CD4-positive, alpha-beta T cell treated with Interleukin-6 at 100 ng/mL for 8 hours (primary cell): ENCODE data around the gene WFIKKN2.

Source experiments
- DNase-seq: peaks from one replicate; pipeline ENCODE4 v3.0.0-alpha.2; 2020; ENCODE audit warnings: mixed read lengths, low spot score

The WFIKKN2 gene

DNA sequence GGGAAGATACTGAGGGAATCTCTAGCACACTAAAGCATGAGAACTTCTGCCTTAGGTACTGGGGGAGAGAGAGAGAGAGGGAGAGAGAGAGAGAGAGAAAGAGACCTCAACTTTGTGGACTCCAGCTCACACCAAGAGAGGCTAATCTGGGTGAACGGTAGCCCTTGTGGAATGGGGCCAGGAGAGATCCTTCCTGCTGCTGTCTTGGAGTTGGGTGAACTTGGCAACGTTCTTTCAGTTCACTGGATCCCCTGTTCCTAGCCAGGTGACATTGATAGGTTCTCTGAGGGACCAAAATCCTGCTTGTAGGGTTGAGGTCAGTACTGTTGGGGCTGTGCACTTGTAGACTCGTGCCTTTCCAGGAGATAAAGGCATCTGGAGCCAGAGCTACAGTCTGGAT is 26.5 kb upstream of the WFIKKN2 start:
- no peak for DNase-seq

- no peak for DNase-seq
Observed at GRCh38 chr17:50813583-50813982, 21.8 kb upstream of the WFIKKN2 start.

DNA sequence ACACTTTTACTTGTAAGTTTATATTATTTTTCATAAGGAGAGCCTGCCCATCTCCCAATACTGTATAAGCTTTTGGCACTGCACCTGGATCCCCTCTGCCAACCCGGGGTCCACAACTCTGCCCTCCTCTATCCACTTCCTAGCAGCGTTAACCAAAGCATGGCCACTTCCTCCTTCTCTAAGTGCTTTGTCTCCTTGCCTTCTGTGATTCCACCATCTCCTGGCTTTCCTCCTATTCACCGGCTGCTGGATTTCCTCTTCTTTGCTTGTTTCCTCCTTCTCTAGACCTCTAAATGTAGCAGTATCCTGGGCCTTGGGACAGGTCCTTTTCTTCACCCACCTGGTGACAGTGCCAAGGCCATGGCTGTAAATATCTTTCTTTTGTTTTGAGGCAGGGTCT is 20.0 kb upstream of the WFIKKN2 start:
- DNase-seq, result no peak

DNA sequence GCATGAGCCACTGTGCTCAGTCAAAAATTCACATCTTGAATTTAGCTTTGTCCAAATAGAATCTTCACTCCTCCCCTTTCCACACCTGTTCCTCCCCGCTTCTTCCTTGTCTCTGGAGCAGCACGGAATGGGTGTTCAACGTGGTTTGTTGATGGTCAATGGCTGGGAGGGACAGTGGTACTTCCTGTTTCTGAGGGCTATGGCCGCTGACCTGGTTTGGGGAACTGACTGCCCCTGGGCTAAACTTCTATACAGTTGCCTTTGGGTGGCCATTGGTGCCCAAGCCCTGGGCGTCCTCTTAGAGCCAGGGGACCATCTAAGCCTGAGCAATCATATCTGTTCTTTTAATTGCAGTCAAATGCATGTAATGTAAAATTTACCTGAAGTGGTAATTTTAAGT is 19.1 kb upstream of the WFIKKN2 start:
- DNase-seq, result no peak

- DNase-seq, result peak; percentile 41
Observed at GRCh38 chr17:50816771-50817751, 18.3 kb upstream of the WFIKKN2 start.

GRCh38 chr17:50817838-50818237 is 17.5 kb upstream of the WFIKKN2 start:
- DNase-seq, result no peak

DNA sequence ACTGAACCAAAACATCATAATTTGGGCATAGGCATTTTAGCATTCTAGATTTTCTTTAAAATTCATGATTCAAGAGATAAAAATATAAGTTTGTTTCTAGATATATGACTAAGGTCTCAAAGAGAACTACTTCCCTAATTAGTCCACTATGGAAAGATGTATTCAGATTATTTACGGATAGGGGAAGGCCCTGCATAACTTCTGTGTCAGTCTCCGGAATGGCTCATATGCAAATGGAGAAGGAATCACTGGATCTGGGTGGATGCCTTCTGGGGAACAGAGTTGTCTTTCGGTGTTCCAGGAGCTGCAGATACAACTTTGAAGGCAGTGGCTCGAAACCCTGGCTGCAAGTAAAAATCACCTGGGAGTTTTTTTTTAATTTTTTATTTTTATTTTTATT is 17.1 kb upstream of the WFIKKN2 start:
- no peak for DNase-seq

- DNase-seq, result no peak
Observed at GRCh38 chr17:50818921-50819657, 16.3 kb upstream of the WFIKKN2 start.

GRCh38 chr17:50820651-50821050 is 14.7 kb upstream of the WFIKKN2 start:
- DNase-seq, result no peak

DNA sequence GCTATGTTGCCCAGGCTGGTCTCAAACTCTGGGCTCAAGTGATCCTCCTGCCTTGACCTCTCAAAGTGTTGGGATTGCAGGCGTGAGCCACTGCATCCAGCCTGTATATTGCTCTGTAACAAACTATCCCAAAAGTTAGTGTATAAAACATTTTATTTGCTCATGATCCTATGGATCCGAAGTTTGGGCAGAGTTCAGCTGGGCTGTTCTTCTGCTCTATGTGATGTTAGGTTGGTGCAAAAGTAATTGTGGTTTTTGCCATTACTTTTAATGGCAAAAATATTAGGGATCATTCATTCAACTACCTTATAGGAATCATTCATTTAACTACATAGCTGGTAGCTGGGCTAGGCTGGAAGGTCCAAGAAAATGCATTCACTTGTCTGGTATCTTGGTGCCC is 12.8 kb upstream of the WFIKKN2 start:
- DNase-seq, result no peak

DNA sequence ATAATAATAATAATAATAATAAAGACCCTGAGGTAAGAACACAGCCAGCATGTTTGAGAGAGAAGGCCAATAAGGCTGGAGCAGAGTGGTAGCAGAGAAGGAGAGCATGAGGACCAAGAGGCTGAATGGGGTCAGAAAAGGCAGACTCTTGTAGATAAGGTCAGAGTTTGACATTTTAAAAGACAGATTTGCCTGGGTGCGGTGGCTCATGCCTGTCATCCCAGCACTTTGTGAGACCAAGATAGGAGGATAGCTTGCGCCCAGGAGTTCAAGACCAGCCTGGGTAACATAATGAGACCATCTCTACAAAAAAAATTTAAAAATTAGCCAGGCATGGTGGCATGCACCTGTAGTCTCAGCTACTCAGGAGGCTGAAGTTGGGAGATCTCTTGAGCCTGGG is 11.0 kb upstream of the WFIKKN2 start:
- DNase-seq, result no peak

DNA sequence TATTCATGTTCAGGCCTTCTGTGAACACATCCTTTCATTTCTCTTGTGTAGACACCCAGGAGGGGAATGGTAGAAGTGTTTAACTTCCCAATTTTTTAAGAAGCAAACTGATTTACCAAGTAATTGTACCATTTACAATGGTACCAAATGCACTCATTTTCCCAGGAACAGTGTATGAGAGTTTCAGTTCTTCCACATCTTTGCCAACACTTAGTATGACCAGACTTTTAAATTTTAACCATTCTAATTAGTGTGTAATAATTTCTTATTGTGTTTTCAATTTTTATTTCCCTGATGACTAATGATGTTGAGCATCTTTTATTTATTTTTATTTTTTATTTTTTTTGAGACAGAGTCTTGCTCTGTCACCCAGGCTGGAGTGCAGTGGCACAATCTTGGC is 10.2 kb upstream of the WFIKKN2 start:
- DNase-seq, result no peak

- no peak for DNase-seq
Observed at GRCh38 chr17:50828508-50829170, 6.7 kb upstream of the WFIKKN2 start.

GRCh38 chr17:50829332-50829731 is 6.1 kb upstream of the WFIKKN2 start:
- DNase-seq, result no peak

GRCh38 chr17:50830352-50830751 is 5.0 kb upstream of the WFIKKN2 start:
- DNase-seq, result no peak

GRCh38 chr17:50830994-50831393 is 4.4 kb upstream of the WFIKKN2 start:
- no peak for DNase-seq

DNA sequence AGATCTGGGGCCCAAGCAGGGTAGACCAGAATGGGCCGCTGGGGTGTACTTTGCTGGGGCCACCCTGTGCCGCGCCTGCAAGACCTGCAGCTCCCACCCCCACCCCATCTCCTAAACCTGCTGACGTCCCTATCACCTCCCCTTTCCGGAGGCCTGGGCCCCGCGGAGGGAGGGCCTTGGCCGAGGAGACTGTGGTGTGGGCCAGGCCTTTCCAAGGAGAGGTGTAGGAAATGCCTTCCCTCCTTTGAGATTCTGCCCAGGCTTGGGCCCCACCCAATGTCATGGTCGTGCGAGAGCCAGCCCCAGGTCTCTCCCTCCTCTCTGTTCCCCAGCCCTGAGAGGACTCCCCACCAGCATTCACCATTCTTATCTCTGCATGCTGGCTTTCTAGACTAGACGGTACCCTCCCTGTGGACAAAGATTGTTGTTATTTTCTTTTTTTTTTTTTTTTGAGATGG is 3.9 kb upstream of the WFIKKN2 start:
- no peak for DNase-seq

- no peak for DNase-seq
Observed at GRCh38 chr17:50832267-50832863, 3.0 kb upstream of the WFIKKN2 start.

DNA sequence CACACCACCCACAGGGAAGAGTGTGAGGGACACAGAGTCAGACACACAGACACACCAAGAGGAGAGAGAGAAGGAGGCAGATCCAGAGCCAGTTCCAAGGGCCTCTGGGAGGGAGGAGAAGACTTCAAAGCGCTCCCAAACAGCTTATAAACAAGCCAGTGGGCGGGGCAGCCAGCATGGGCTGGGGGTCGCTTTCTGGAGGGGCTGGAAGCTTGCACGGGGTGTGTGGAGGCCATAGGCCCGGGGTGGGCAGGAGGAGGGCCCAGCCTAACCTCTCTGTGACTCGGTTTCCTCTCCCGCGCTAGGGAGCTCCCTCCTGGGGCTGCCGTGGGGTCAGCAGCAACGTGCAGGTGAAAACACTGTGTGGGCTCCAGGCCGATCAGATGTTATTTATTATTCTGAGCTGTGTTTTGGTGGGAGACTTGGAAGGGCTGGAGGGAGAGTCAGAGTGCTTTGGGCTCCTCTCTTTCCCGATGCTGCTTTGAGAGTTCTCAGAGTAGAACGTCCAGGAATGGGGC is 2.5 kb upstream of the WFIKKN2 start:
- no peak for DNase-seq

DNA sequence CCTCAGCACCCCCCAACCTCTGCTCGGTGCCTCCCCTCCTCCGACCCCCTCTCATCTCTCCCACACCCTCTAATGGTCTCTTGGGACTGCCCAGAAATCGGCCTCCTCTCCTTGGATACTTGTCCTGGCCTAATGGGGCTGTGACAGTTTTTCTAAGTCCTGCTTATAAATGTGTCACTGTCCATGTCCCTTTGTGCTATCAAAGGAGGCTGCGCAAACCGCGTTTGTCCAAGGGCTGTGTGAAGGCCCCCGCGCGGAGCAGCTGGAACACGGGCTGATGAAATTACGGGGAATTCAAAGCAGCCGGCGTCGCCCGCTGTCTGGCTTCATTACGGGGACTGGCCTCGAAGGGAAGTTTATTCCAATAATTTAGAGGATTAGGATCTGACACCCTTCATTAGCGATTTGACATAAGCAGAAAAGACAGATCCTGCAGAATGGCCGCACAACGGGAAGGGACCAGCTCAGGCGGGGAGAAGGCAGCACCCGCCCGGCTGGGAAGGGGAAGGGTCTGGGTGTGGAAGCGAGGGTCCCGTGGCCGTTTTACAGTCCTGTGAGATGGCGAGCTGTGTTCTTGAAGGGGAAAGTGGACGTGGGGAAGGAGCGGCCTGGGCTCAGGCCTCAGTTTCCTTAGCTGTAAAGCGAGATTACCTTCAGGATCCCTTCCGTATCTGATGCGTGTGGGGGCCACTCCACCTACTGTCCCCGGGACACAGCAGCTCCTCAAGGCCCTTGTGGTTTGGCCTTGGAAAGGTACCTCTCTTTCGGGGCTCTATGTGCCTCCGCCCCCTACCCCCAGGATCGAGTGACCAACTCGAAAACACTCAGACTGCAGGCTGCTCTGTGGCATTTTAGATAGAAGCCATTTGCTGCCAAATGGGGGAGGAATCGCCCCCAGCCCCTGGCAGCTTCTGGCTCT is 1.6 kb upstream of the WFIKKN2 start:
- no peak for DNase-seq
